ENCODE results near the gene HEG1.

HEG1 gene

DNA sequence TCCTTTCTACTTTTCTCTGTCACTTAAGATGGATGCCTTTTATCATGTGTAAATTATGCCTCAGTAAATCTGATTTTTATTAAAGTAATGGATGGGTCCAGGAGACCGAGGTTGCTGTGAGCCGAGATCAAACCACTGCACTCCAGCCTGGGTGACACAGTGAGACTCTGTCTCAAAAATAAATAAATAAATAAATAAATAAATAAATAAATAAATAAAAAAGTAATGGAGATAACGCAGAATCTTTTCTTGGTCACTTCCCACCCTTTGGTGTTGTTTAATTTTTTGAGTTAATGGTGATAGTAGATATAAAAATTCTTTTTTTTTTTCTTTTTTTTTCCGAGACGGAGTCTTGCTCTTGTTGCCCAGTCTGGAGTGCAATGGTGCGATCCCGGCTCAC, 77.2 kb downstream of the HEG1 start:
- Histone ChIP-seq H3K9me3 (ENCODE audit: control insufficient read depth, low read length) (no peaks in the 10 kb centered on the region), H3K4me3 (ENCODE audit: low read length) (no peak overlapping the region), H3K4me1 (ENCODE audit: control insufficient read depth, insufficient read depth, low read length) (no peaks in the 10 kb centered on the region), H3K36me3 (ENCODE audit: control insufficient read depth, insufficient read depth, low read length, severe bottlenecking) (peaks cover 57% of the 10 kb centered on the region), H3K27me3 (replicated peaks; ENCODE audit: control insufficient read depth, insufficient read depth, low read length) (no peaks in the 10 kb centered on the region), H3K9ac (ENCODE audit: low read length) (no peak overlapping the region)
- no peak for DNase-seq (ENCODE audit: low read depth)

DNA sequence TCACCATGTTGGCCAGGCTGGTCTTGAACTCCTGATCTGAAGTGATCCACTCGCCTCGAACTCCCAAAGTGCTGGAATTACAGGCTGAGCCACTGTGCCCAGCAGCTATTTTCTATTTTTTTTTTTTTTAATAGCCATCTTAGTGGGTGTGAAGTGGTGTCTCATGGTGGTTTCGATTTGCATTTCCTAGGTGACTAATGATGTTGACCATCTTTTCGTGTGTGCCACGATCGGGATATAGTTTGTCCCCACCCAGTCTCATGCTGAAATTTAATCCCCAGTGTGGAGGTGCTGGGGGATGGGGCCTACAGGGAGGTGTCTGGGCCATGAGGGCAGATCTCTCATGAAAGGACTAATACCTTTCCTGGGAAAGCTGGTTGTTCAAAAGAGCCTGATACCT, 79.4 kb downstream of the HEG1 start:
- DNase-seq (ENCODE audit: low read depth): no peak
- no peaks in the 10 kb centered on the region for H3K9me3 ChIP-seq (ENCODE audit: control insufficient read depth, low read length)
- no peaks in the 10 kb centered on the region for H3K4me1 ChIP-seq (ENCODE audit: control insufficient read depth, insufficient read depth, low read length)
- H3K4me3 ChIP-seq (ENCODE audit: low read length): no peak overlapping the region
- H3K27me3 ChIP-seq (replicated peaks; ENCODE audit: control insufficient read depth, insufficient read depth, low read length): no peaks in the 10 kb centered on the region
- peaks cover 66% of the 10 kb centered on the region for H3K36me3 ChIP-seq (ENCODE audit: control insufficient read depth, insufficient read depth, low read length, severe bottlenecking)
- H3K9ac ChIP-seq (ENCODE audit: low read length): no peak overlapping the region

DNA sequence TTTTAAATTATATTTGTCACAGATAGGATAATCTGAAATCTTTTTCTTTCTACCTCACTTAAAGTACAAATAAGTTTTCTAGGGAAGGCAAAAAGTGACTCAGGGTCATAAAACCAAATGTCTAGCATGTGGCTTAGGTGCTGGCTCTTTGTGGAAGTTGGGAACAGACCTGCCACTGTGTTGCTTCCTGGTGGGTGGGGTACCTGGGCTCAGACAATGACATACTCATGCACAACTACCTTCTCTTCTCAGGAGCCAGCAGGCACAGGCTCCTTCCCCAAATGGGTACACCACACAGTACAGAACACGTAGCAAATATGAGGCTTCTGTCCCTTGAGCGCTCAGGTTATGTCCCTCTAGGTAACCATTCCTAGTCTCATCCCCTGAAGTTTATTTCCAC, 81.1 kb downstream of the HEG1 start:
- DNase-seq (ENCODE audit: low read depth): no peak
- Histone ChIP-seq H3K4me3 (ENCODE audit: low read length) (no peak overlapping the region), H3K36me3 (ENCODE audit: control insufficient read depth, insufficient read depth, low read length, severe bottlenecking) (peaks cover 76% of the 10 kb centered on the region), H3K9me3 (ENCODE audit: control insufficient read depth, low read length) (no peaks in the 10 kb centered on the region), H3K27me3 (replicated peaks; ENCODE audit: control insufficient read depth, insufficient read depth, low read length) (no peaks in the 10 kb centered on the region), H3K4me1 (ENCODE audit: control insufficient read depth, insufficient read depth, low read length) (no peaks in the 10 kb centered on the region), H3K9ac (ENCODE audit: low read length) (no peak overlapping the region)

DNA sequence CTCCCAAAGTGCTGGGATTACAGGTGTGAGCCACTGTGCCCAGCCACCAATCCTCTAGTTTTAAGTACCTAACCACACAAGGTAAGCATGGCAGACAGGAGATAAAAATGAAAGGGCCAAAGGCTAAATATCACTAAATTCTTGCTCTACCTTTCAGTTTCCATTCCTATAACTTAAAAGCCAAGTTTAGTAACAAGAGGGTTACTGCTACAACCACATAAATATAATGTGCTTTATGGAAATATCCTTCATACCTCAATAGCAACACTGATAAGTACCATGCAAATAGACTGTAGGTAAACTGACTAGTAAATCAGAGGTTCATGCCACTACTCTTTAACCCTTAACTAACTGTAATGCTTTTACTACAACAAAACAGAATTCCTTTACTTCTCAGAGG, 82.5 kb downstream of the HEG1 start:
- no peak overlapping the region for H3K4me3 ChIP-seq (ENCODE audit: low read length)
- H3K9me3 ChIP-seq (ENCODE audit: control insufficient read depth, low read length): no peaks in the 10 kb centered on the region
- no peaks in the 10 kb centered on the region for H3K4me1 ChIP-seq (ENCODE audit: control insufficient read depth, insufficient read depth, low read length)
- peaks cover 87% of the 10 kb centered on the region for H3K36me3 ChIP-seq (ENCODE audit: control insufficient read depth, insufficient read depth, low read length, severe bottlenecking)
- H3K27me3 ChIP-seq (replicated peaks; ENCODE audit: control insufficient read depth, insufficient read depth, low read length): no peaks in the 10 kb centered on the region
- H3K9ac ChIP-seq (ENCODE audit: low read length): no peak overlapping the region
- DNase-seq (ENCODE audit: low read depth): no peak

DNA sequence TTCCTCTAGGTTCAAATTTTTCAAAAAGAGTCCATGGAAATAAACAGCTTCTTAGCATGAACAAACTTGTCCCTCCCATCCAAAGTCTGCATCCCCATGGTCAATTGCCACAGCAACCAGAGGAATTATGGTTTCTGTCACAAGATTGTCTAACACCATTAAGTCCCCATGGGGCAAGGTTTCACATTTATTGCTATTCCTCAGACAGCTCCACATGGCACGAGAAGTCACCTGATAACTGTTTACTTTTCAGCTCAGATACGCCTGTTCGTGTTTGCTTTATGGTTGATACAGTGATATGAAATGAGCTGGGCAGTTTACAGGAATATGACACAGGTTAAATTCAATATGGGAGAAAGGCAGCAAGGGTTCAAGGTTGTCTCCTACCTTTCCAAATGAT, 83.3 kb downstream of the HEG1 start:
- DNase-seq (ENCODE audit: low read depth): no peak
- Histone ChIP-seq H3K27me3 (replicated peaks; ENCODE audit: control insufficient read depth, insufficient read depth, low read length) (no peaks in the 10 kb centered on the region), H3K4me3 (ENCODE audit: low read length) (no peak overlapping the region), H3K9me3 (ENCODE audit: control insufficient read depth, low read length) (no peaks in the 10 kb centered on the region), H3K9ac (ENCODE audit: low read length) (no peak overlapping the region), H3K4me1 (ENCODE audit: control insufficient read depth, insufficient read depth, low read length) (no peaks in the 10 kb centered on the region), H3K36me3 (ENCODE audit: control insufficient read depth, insufficient read depth, low read length, severe bottlenecking) (peaks cover 85% of the 10 kb centered on the region)

GRCh38 chr3:124969963-124970722, 85.7 kb downstream of the HEG1 start:
- Histone ChIP-seq H3K27me3 (replicated peaks; ENCODE audit: control insufficient read depth, insufficient read depth, low read length) (no peaks in the 10 kb centered on the region), H3K4me3 (ENCODE audit: low read length) (no peak overlapping the region), H3K9ac (ENCODE audit: low read length) (no peak overlapping the region), H3K36me3 (ENCODE audit: control insufficient read depth, insufficient read depth, low read length, severe bottlenecking) (peaks cover 64% of the 10 kb centered on the region), H3K4me1 (ENCODE audit: control insufficient read depth, insufficient read depth, low read length) (no peaks in the 10 kb centered on the region), H3K9me3 (ENCODE audit: control insufficient read depth, low read length) (no peaks in the 10 kb centered on the region)
- no peak for DNase-seq (ENCODE audit: low read depth)

DNA sequence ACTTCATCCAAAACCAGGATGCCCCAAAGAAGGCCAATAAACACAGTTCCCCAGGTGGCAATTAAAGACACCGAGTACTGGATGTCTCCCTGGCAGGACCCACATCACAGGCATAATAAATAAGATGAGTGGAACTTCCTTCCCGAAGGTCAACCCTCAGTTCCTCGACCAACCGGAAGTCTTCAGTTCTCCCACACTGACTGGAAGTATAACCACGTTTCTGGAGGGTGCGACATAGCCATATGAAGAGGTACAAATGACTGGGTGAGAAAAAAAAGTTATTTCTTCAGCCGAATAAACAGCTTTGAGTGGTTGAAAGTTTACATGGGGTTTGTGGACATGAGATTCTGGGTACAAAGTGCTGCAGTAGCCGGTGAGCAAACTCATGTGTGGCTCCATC, 86.6 kb downstream of the HEG1 start:
- no peaks in the 10 kb centered on the region for H3K27me3 ChIP-seq (replicated peaks; ENCODE audit: control insufficient read depth, insufficient read depth, low read length)
- H3K4me3 ChIP-seq (ENCODE audit: low read length): no peak overlapping the region
- no peak overlapping the region for H3K9ac ChIP-seq (ENCODE audit: low read length)
- peaks cover 58% of the 10 kb centered on the region for H3K36me3 ChIP-seq (ENCODE audit: control insufficient read depth, insufficient read depth, low read length, severe bottlenecking)
- no peaks in the 10 kb centered on the region for H3K9me3 ChIP-seq (ENCODE audit: control insufficient read depth, low read length)
- no peak for DNase-seq (ENCODE audit: low read depth)
- no peaks in the 10 kb centered on the region for H3K4me1 ChIP-seq (ENCODE audit: control insufficient read depth, insufficient read depth, low read length)

- no peak overlapping the region for H3K4me3 ChIP-seq (ENCODE audit: low read length)
- DNase-seq (ENCODE audit: low read depth): no peak
Measured at GRCh38 chr3:124967964-124968363, 87.8 kb downstream of the HEG1 start.

DNA sequence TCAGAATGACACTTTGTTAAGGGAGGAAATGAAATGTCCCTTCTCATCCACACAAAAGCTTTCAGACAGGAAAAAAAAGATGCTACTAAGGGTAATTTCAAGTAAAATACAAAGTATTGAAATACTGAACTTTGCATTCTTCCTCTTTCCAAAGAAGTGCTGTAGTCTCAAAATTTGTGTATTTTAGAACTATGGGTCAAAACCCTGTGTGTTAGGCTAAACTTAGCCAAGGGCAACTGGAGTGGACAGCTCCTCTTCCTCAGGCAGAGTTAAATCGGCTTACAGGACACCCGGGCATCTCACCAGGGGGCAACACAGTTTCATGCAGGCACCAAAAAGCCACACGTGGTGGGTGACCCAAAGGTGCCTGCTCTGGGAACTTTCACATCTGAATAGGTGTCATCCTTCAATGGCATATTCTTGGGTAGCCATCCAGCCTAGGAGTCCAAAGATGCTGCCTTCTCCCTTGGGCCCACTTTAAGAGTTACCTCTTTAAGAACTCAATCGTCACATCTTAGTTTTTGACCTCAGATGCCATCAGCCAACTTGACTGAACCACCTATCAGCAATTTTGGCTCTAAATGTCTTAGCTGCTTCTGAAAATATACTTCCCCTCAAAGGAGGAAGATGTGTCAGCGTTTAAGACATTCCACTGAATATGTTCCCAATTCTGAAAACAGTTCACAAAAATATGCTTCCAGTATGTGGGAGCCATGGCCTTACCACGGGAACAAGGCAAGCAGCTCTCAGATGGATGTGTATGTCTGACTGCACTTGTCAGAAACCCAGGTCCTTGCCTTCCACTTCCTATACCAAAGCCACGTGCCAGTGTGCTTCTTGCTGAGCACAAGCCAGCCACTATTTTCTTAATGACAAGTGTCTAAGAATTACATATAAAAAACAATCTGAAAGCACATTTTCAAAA, 89.0 kb downstream of the HEG1 start:
- Histone ChIP-seq H3K9me3 (ENCODE audit: control insufficient read depth, low read length) (peaks cover 8% of the 10 kb centered on the region), H3K9ac (ENCODE audit: low read length) (no peak overlapping the region), H3K36me3 (ENCODE audit: control insufficient read depth, insufficient read depth, low read length, severe bottlenecking) (peaks cover 35% of the 10 kb centered on the region), H3K4me3 (ENCODE audit: low read length) (no peak overlapping the region), H3K27me3 (replicated peaks; ENCODE audit: control insufficient read depth, insufficient read depth, low read length) (no peaks in the 10 kb centered on the region), H3K4me1 (ENCODE audit: control insufficient read depth, insufficient read depth, low read length) (no peaks in the 10 kb centered on the region)
- no peak for DNase-seq (ENCODE audit: low read depth)

More at GRCh38 chr3:124967964-124968363, 87.8 kb downstream of the HEG1 start:
- no peaks in the 10 kb centered on the region for H3K4me1 ChIP-seq (ENCODE audit: control insufficient read depth, insufficient read depth, low read length)
- no peaks in the 10 kb centered on the region for H3K27me3 ChIP-seq (replicated peaks; ENCODE audit: control insufficient read depth, insufficient read depth, low read length)
- no peaks in the 10 kb centered on the region for H3K9me3 ChIP-seq (ENCODE audit: control insufficient read depth, low read length)
- H3K36me3 ChIP-seq (ENCODE audit: control insufficient read depth, insufficient read depth, low read length, severe bottlenecking): peaks cover 46% of the 10 kb centered on the region
- no peak overlapping the region for H3K9ac ChIP-seq (ENCODE audit: low read length)

DNA sequence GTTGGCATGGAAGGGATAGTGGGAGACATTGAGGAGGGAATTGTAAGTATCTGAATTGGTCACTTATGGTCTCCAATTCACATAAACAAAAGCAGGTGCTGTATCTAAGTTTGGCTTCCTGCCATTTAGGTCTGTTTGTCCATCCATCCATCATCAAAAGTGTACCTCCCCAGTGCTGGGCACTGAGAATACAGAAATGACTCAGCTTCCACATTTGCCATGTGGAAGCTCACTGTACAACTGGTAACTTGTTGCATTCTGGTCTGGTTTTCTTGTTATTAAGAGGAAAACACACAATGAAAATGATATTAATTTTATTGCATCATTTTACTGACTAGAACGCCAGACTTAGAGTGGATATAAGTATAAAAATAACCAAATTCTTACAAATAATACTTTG, 90.4 kb downstream of the HEG1 start:
- Histone ChIP-seq H3K9ac (ENCODE audit: low read length) (no peak overlapping the region), H3K4me1 (ENCODE audit: control insufficient read depth, insufficient read depth, low read length) (no peaks in the 10 kb centered on the region), H3K4me3 (ENCODE audit: low read length) (no peak overlapping the region), H3K27me3 (replicated peaks; ENCODE audit: control insufficient read depth, insufficient read depth, low read length) (no peaks in the 10 kb centered on the region), H3K36me3 (ENCODE audit: control insufficient read depth, insufficient read depth, low read length, severe bottlenecking) (peaks cover 24% of the 10 kb centered on the region), H3K9me3 (ENCODE audit: control insufficient read depth, low read length) (peaks cover 8% of the 10 kb centered on the region)
- DNase-seq (ENCODE audit: low read depth): no peak

DNA sequence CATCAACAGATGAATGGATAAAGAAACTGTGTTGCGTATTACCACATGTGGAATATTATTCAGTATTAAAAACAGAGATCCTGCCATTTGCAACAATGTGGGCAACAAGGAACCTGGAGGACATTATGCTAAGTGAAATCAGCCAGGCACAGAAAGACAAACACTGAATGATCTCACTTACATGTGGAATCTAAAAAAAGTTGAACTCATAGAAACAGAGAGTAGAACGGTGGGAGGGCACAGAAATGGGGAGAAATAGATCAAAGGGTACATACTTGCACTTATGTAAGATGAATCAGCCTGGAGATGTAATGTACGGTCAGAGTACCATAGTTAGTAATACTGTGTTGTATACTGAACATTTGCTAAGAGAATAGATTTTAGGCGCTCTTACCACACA, 91.4 kb downstream of the HEG1 start:
- Histone ChIP-seq H3K36me3 (ENCODE audit: control insufficient read depth, insufficient read depth, low read length, severe bottlenecking) (peaks cover 14% of the 10 kb centered on the region), H3K4me3 (ENCODE audit: low read length) (no peak overlapping the region), H3K9ac (ENCODE audit: low read length) (no peak overlapping the region), H3K9me3 (ENCODE audit: control insufficient read depth, low read length) (peaks cover 8% of the 10 kb centered on the region), H3K27me3 (replicated peaks; ENCODE audit: control insufficient read depth, insufficient read depth, low read length) (no peaks in the 10 kb centered on the region), H3K4me1 (ENCODE audit: control insufficient read depth, insufficient read depth, low read length) (no peaks in the 10 kb centered on the region)
- DNase-seq (ENCODE audit: low read depth): peak; percentile 24

Data from adipocyte (in vitro differentiated cells).